ENCODE measurements around the gene MAD1L1. TPM values are rescaled to one million over a fixed set of nuclear protein-coding genes. Genes with fewer than 3 reads are reported as not detected.

The MAD1L1 gene
- total and polyA plus RNA-seq, 3 donors from 2014 or later, result 63.1 to 149 (median 94.6) TPM

GRCh38 chr7:2043316-2044039, 189.3 kb downstream of the MAD1L1 start:
- intact Hi-C loops (cut with DNase I; ENCODE audit: low total_unique reads), result no loop called here
- H3K4me3 ChIP-seq, result no peak overlapping the region
- no peak overlapping the region for H3K27ac ChIP-seq
- no peaks in the 10 kb centered on the region for H3K36me3 ChIP-seq (ENCODE audit: low read depth, missing control alignments)
- no peaks in the 10 kb centered on the region for H3K4me1 ChIP-seq
- H3K27me3 ChIP-seq, result no peaks in the 10 kb centered on the region
- WGBS, 2 donors, result 93 to 96% methylated on average over 17 to 32 of the region's 32 CpGs
- no peak for DNase-seq
- no peaks in the 10 kb centered on the region for H3K9me3 ChIP-seq
- TF ChIP-seq POLR2A (IDR thresholded peaks at IDR 0.05) (no peak), CTCF (IDR thresholded peaks at IDR 0.05) (no peak)

GRCh38 chr7:2042650-2043049, 190.1 kb downstream of the MAD1L1 start:
- intact Hi-C loops (cut with DNase I; ENCODE audit: low total_unique reads), result no loop called here
- 93 to 94% methylated on average over 15 of the region's 15 CpGs for WGBS, 2 donors
- no peak for DNase-seq
- Histone ChIP-seq H3K36me3 (ENCODE audit: low read depth, missing control alignments) (no peaks in the 10 kb centered on the region), H3K4me3 (no peak overlapping the region), H3K27ac (no peak overlapping the region), H3K27me3 (no peaks in the 10 kb centered on the region), H3K9me3 (no peaks in the 10 kb centered on the region), H3K4me1 (peaks cover 2% of the 10 kb centered on the region)
- TF ChIP-seq CTCF (IDR thresholded peaks at IDR 0.05) (no peak), POLR2A (IDR thresholded peaks at IDR 0.05) (no peak)

GRCh38 chr7:2041496-2042367, 191.0 kb downstream of the MAD1L1 start:
- no peaks in the 10 kb centered on the region for H3K9me3 ChIP-seq
- H3K4me3 ChIP-seq, result no peak overlapping the region
- WGBS, 2 donors, result 92 to 97% methylated on average over 18 to 26 of the region's 26 CpGs
- H3K27ac ChIP-seq, result no peak overlapping the region
- H3K36me3 ChIP-seq (ENCODE audit: low read depth, missing control alignments), result no peaks in the 10 kb centered on the region
- TF ChIP-seq CTCF (IDR thresholded peaks at IDR 0.05) (no peak), POLR2A (IDR thresholded peaks at IDR 0.05) (no peak)
- intact Hi-C loops (cut with DNase I; ENCODE audit: low total_unique reads), result no loop called here
- no peaks in the 10 kb centered on the region for H3K27me3 ChIP-seq
- no peak for DNase-seq
- peaks cover 8% of the 10 kb centered on the region for H3K4me1 ChIP-seq

GRCh38 chr7:2040893-2041270, 191.9 kb downstream of the MAD1L1 start:
- no peaks in the 10 kb centered on the region for H3K9me3 ChIP-seq
- no peaks in the 10 kb centered on the region for H3K27me3 ChIP-seq
- no peak overlapping the region for H3K4me3 ChIP-seq
- peaks cover 8% of the 10 kb centered on the region for H3K4me1 ChIP-seq
- H3K36me3 ChIP-seq (ENCODE audit: low read depth, missing control alignments), result no peaks in the 10 kb centered on the region
- 85 to 87% methylated on average over 6 of the region's 6 CpGs for WGBS, 2 donors
- H3K27ac ChIP-seq, result no peak overlapping the region
- intact Hi-C loops (cut with DNase I; ENCODE audit: low total_unique reads), result no loop called here
- TF ChIP-seq CTCF (IDR thresholded peaks at IDR 0.05), result no peak
- TF ChIP-seq POLR2A (IDR thresholded peaks at IDR 0.05), result no peak
- DNase-seq, result no peak
